Endothelial cell of umbilical vein (primary cell): Measurements from ENCODE around the gene PGRMC2. TPM values are rescaled to one million over a fixed set of nuclear protein-coding genes. Genes with fewer than 3 reads are reported as not detected.

Experiments
- polyA plus RNA-seq, 4 experiments: library from polyadenylated mRNA; depleted of rRNA in 3 of 4; stranded (reverse) in 3 of 4; unstranded in 1 of 4; fragments of >200 nt; gene quantifications; 2 replicates each; pipeline versions ENCODE4 v1.2.1 to v1.2.3, GENCODE V29; 2011 to 2012; ENCODE audit warnings: missing spikeins in 1 of 4
- total RNA-seq: library from RNA; stranded (reverse); gene quantifications from 2 replicates; pipeline ENCODE4 v1.2.3, GENCODE V29; 2021

PGRMC2 gene
- total and polyA plus RNA-seq, 2 donors (not counting 3 experiments of a cell fraction or from before 2014, with no cell fraction given) = 10.1 to 63.4 TPM

Other genes with a start within 250 kb of the PGRMC2 start
- gene LARP1B, start 226.5 kb downstream of the PGRMC2 start, total RNA-seq = 27.7 and 28.8 TPM in 2 replicates
- 5.3 and 7.3 TPM in 2 replicates for gene LARP1B, start 226.5 kb downstream of the PGRMC2 start, polyA plus RNA-seq